ENCODE data around the gene ERO1B.
"Not testable (repeated sequence)": the region's sequence is repeated elsewhere in the genome, so short reads cannot be mapped to it uniquely, and the experiment has no call there.

The ERO1B gene

GRCh38 chr1:236247286-236247685 is 34.5 kb downstream of the ERO1B start:
- no peak for DNase-seq

GRCh38 chr1:236242568-236242967 is 39.2 kb downstream of the ERO1B start:
- no peak for DNase-seq

GRCh38 chr1:236240675-236241074 is 41.1 kb downstream of the ERO1B start:
- no peak for DNase-seq

DNA sequence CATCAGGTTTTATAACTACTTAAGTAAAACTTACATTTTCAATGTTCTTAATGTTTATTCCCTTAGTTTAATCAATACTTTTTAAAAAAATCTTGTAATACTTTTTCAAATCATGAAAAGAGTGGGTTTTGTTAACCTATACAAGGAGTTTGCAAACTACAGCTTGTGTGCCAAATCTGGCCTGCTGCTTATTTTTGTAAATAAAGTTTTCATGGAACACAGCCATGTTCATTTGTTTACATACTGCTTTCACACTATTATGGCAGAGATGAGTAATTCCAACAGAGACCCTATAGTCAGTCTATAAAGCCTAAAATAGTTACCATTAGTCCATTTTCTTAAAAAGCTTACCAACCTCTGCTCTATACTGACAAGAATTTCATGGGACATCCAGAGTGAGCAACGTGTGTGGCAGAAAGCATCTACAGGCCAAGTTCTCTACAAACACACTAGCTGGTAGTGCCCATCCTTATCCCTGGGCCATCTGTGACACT is 42.6 kb downstream of the ERO1B start:
- no peak for DNase-seq

GRCh38 chr1:236235116-236235515 is 46.6 kb downstream of the ERO1B start:
- no peak for DNase-seq

DNA sequence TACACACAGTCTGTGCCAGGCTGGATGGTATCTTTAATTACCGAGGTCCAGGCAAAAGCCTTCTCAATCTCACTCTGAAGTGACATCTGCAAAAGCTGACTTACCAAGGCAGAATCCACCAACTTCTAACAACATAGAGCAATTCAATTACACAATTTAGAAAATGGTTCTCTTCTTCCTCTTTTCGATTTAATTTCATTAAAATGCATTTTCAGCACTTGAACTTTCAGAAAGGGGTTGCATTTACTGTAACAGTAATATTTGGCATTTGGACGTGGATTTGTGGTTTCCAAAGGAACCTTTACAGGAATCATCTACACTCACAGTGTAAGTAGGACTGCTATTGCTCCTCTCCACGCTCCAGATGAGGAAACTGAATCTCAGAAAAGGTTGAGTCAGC is 53.3 kb downstream of the ERO1B start:
- DNase-seq, result no peak

DNA sequence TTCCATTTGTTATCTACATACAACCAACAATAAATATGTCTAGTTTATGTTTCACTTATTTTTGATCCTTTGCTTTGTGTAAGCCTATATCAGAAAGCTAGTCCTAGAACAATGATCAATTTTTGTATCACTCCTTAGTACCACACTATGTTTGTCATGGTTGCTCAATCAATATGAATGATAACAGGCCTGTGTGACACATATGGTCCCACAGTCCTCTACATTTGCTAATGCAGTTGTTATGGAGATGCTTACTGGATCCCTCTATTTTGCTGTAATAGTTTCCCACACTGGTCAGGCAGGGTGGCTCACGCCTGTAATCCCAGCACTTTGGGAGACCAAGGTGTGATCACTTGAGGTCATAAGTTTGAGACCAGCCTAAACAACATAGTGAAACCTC is 59.1 kb downstream of the ERO1B start:
- DNase-seq, result no peak

GRCh38 chr1:236220473-236220872 is 61.3 kb downstream of the ERO1B start:
- DNase-seq, result no peak

- no peak for DNase-seq
These were observed 67.0 kb downstream of the ERO1B start for GRCh38 chr1:236214761-236215160.

GRCh38 chr1:236213534-236213933 is 68.2 kb downstream of the ERO1B start:
- DNase-seq, result no peak

DNA sequence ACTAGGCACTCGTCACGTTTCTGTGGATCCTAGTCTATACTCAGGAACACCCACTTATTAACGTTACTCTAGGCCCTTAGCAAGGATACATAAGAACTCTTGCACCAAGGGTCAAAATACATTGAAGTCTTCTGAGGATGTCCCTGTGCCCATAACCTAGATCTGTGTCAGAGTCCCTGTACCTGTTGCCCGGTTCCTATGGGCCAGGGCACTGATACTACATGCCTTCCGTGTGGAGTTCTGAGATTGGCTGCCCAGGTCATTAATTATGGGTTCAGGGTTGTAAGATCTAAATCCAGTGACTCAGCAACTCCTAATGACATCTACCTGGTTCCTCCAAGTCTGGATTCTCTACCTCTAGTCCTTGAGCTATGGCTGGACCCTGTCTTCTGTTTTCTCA is 69.9 kb downstream of the ERO1B start:
- no peak for DNase-seq

DNA sequence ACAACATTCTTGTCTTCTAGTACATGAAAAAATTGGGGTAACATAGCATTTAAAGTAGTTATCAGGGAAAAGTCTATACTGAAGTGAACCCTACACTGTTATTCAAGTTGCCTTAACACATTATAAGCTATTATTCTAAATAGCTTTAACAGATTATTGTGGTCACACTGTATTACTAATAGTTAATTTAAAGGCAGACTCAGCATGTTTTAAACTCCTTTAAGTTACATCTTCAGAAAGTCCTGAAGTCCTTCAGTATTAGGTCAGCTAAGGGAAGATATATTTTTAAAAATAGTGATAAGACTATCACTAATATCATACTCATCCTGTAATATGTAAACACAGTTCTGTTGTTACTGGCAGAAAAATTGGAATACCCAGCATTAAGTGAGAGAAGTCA is 72.0 kb downstream of the ERO1B start:
- no peak for DNase-seq

DNA sequence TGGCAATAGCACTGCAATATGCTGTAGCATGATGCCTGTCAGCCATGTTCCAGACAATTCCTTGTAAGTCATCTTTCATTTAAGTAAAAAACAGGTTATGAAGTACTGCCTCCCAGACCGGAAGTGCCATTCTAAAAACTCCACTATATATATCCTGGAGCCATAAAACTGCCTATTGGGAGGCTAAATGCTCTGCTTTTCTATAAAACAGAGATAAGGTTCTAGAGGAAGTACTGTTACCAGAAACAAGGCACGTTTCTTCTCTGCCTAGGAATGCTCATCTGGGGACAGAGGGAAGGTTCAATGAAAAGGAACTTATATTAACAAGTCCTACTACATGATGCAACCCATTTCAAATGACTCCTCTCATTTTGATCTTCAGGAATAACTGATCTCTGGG is 72.6 kb downstream of the ERO1B start:
- no peak for DNase-seq

GRCh38 chr1:236207569-236207968 is 74.2 kb downstream of the ERO1B start:
- no peak for DNase-seq

DNA sequence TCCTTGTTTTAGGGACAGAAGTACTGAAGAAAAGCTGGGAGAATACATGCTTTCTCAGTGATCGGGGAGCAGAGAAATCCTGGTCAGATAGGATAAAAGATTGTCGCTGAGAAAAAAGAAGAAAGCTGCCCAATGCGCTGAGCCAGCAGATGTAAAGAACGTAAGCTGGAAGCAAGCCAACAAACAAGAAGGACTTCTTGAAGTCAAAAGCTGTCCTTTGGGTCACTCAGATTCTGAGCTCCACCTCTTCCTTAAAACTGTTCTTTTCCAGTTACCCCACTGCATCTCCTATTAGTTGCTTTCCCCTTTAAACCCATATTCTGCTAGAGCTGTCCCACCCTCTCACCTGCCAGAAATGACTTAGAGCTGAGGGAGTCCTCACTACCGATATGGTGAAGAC is 74.6 kb downstream of the ERO1B start:
- no peak for DNase-seq

- no peak for DNase-seq
These were observed 75.2 kb downstream of the ERO1B start for GRCh38 chr1:236206548-236206947.

- DNase-seq, result no peak
These were observed 77.1 kb downstream of the ERO1B start for GRCh38 chr1:236204656-236205055.

DNA sequence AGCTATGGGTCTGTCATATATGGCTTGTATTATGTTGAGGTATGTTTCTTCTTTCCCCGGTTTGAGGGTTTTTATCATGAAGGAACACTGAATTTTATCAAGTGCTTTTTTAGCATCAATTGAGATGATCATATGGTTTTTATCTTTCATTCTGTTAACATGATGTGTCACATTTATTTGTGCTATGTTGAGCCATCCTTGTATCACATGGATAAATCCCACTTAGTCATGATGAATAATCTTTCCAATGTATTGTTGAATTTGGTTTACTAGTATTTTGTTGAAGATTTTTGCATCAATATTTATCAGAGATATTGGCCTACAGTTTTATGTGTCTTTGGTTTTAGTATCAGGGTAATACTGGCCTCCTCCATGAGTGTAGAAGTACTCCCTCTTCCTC is 77.7 kb downstream of the ERO1B start:
- no peak for DNase-seq

- DNase-seq, result no peak
These were observed 80.0 kb downstream of the ERO1B start for GRCh38 chr1:236201786-236202185.

GRCh38 chr1:236200925-236201324 is 80.8 kb downstream of the ERO1B start:
- DNase-seq, result no peak

DNA sequence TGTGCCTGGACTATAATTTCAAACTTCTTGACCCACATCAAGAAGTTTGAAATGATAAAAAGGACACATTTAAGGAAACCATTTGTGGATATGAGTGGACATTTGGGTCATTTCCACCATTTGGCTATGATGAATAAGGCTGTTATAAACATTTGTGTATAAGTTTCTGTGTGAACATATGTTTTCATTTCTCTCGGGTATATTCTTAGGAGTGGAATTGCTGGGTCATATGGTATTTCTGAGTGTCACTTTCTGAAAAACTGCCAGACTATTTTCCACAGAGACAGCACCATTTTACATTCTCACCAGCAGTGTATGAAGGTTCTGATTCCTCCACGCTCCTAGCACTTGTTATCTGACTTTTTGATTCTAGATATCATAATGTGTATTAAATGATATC is 88.6 kb downstream of the ERO1B start:
- DNase-seq, result no peak

DNA sequence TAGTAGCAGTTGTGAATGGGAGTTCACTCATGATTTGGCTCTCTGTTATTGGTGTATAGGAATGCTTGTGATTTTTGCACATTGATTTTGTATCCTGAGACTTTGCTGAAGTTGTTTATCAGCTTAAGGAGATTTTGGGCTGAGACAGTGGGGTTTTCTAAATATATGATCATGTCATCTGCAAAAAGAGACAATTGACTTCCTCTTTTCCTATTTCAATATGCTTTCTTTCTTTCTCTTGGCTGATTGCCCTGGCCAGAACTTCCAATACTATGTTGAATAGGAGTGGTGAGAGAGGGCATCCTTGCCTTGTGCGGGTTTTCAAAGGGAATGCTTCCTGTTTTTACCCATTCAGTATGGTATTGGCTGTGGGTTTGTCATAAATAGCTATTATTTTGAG is 93.7 kb downstream of the ERO1B start:
- not testable (repeated sequence) for DNase-seq

DNA sequence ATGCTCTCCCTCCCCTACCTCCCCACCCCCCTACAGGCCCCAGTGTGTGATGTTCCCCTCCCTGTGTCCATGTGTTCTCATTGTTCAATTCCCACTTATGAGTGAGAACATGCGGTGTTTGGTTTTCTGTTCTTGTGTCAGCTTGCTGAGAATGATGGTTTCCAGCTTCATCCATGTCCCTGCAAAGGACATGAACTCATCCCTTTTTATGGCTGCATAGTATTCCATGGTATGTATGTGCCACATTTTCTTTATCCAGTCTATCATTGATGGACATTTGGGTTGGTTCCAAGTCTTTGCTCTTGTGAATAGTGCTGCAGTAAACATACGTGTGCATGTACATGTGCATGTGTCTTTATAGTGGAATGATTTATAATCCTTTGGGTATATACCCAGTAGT is 95.3 kb downstream of the ERO1B start:
- DNase-seq, result not testable (repeated sequence)

DNA sequence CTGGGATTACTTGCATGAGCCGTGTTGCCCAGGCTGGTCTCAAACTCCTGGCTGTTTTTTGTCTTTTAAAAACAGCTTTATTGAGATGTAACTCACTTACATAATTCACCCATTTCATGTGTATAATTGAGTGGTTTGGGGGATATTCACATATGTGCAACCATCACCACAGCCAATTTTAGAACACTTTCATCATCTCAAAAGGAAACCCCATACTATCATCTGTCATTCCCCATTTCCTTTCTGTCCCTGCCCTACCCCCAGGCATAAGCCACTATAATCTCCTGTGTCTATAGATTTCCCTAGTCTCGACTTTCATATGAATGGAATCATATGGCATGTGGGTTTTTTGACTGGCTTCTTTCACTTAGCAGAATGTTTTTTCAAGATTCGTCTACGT is 96.1 kb downstream of the ERO1B start:
- DNase-seq, result no peak

DNA sequence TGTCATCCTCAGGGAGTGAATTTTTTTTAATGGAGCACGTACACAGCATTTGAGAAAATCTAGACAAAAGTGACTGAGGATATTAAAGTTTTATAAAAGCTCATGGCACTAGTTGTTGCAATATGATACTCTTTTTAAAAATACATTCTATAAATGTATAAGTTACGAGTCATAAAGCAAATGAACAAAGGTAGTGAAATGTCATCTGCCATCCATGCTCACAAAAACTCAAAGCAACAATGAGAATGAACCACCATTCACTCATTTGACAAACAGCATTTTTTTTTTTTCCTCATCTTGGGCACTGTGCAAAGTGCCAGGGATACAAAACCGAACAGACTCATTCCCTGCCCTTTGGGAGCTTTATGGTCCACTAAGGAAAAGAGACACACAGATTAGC is 100.7 kb downstream of the ERO1B start:
- no peak for DNase-seq

DNA sequence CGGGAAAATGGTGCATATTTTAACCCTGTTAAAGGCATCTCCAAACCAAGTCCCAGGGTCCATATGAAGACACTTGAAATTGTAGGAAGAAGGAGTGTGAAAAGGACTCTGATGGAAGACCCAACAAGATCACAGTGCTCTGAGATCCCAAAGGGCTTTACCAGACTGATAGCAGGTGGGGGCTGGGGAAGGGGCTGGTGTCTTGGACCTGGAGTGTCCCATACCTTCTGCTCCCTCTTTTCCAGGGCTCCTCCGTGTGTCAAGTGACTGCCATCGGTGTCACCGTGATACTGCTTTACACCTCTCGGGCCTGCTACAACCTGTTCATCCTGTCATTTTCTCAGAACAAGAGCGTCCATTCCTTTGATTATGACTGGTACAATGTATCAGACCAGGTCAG is 102.1 kb downstream of the ERO1B start:
- no peak for DNase-seq

All from activated CD4-positive, CD25-positive, alpha-beta regulatory T cell (primary cell).